ENCODE data around the gene IRAK1. TPM values are rescaled to one million over a fixed set of nuclear protein-coding genes. Genes with fewer than 3 reads are reported as not detected.

IRAK1 gene
- total and polyA plus RNA-seq, 9 of the 15 experiments (the other 6 are each of a cell fraction or from before 2014, with no cell fraction given): 11.6 to 261 (median 91.6) TPM

DNA sequence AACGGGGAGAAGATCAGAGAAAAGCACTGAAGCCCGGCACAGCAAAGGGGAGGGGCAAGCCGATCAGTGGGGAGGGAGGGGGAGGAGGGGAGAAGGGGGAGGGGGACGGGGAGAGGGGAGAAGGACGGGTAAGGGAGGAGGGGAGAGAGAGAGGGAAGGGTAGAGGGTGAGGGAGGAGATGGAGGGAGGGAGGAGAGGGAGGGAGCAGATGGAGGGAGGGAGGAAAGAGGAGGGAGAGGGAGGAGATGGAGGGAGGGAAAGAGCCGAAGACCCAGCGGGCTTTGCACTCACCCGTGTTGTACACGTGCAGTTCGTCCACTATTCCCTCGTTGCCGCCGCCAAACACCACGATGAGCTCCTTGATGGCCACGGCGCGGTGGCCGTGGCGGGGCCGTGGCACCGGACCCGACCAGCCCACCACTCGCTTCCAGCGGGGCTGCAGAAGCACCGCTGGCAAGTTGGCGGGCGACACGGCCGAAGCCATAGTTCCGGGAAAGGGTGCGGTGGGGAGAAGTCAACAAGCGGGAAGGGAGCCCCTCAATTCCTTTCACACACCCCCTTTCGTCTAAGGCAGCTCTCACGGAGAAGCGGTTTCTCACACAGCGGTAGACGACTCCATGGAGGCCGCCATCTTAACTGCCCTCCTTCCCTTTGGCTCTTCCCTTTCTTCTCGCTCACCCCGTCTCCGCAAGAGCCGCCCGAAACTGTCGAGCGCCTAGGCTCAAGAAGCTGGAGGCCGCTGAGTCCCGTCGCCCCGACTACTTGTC lies 49.2 kb downstream of the IRAK1 start (continued):
- TF ChIP-seq, protein P1, sequence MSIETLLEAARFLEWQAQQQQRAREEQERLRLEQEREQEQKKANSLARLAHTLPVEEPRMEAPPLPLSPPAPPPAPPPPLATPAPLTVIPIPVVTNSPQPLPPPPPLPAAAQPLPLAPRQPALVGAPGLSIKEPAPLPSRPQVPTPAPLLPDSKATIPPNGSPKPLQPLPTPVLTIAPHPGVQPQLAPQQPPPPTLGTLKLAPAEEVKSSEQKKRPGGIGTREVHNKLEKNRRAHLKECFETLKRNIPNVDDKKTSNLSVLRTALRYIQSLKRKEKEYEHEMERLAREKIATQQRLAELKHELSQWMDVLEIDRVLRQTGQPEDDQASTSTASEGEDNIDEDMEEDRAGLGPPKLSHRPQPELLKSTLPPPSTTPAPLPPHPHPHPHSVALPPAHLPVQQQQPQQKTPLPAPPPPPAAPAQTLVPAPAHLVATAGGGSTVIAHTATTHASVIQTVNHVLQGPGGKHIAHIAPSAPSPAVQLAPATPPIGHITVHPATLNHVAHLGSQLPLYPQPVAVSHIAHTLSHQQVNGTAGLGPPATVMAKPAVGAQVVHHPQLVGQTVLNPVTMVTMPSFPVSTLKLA (conservative IDR thresholded peaks at IDR 0.05): peak; percentile 81 to 85
- TF ChIP-seq RUNX1 (IDR thresholded peaks at IDR 0.05; ENCODE audit: low read depth) (no peak), MECOM (CRISPR knock-in tag; IDR thresholded peaks at IDR 0.05) (no peak), FOXK2 (conservative IDR thresholded peaks at IDR 0.05 in 1 of 2, IDR thresholded peaks at IDR 0.05 in 1 of 2; ENCODE audit: low read depth in 2 of 2) (no peak), TARDBP (IDR thresholded peaks at IDR 0.05) (no peak), PHF8 (IDR thresholded peaks at IDR 0.05; ENCODE audit: borderline replicate concordance, low read length) (0 out of 2 replicates have a peak, but pooled peaks have one; percentile 7)
- TF ChIP-seq, protein P2, sequence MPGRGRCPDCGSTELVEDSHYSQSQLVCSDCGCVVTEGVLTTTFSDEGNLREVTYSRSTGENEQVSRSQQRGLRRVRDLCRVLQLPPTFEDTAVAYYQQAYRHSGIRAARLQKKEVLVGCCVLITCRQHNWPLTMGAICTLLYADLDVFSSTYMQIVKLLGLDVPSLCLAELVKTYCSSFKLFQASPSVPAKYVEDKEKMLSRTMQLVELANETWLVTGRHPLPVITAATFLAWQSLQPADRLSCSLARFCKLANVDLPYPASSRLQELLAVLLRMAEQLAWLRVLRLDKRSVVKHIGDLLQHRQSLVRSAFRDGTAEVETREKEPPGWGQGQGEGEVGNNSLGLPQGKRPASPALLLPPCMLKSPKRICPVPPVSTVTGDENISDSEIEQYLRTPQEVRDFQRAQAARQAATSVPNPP (IDR thresholded peaks at IDR 0.05; ENCODE audit: borderline replicate concordance, insufficient read depth, insufficient read length): no peak
- TF ChIP-seq, protein P3, sequence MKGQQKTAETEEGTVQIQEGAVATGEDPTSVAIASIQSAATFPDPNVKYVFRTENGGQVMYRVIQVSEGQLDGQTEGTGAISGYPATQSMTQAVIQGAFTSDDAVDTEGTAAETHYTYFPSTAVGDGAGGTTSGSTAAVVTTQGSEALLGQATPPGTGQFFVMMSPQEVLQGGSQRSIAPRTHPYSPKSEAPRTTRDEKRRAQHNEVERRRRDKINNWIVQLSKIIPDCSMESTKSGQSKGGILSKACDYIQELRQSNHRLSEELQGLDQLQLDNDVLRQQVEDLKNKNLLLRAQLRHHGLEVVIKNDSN (CRISPR knock-in tag; IDR thresholded peaks at IDR 0.05): no peak
- TF ChIP-seq, protein P4, sequence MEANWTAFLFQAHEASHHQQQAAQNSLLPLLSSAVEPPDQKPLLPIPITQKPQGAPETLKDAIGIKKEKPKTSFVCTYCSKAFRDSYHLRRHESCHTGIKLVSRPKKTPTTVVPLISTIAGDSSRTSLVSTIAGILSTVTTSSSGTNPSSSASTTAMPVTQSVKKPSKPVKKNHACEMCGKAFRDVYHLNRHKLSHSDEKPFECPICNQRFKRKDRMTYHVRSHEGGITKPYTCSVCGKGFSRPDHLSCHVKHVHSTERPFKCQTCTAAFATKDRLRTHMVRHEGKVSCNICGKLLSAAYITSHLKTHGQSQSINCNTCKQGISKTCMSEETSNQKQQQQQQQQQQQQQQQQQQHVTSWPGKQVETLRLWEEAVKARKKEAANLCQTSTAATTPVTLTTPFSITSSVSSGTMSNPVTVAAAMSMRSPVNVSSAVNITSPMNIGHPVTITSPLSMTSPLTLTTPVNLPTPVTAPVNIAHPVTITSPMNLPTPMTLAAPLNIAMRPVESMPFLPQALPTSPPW (CRISPR knock-in tag; IDR thresholded peaks at IDR 0.05): peak; percentile 72
- TF ChIP-seq, protein P5, sequence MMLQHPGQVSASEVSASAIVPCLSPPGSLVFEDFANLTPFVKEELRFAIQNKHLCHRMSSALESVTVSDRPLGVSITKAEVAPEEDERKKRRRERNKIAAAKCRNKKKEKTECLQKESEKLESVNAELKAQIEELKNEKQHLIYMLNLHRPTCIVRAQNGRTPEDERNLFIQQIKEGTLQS (IDR thresholded peaks at IDR 0.05): no peak
- TF ChIP-seq, protein P5 (CRISPR knock-in tag; conservative IDR thresholded peaks at IDR 0.05): no peak
